ENCODE measurements around the gene ZNF470.

DNA sequence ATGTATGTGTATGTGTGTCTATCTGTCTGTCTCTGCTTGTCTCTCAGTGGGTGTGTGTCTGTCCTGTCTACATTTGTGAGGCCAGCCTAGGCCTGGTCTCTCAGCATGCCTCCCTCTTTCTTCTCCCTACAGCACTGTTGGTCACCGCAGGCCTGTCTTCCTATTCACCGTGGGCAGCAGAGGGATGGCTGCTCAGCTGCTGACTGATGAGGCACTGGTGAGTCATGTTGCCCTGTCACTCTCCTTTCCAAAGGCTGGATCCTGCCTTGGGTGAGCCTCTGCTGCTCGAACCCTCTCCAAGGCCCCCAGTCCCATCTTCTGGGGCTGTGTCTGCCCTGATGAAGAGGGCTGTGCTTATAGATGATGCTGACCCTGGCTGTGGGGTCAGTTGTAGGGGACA, 34.1 kb downstream of the ZNF470 start:
- TF ChIP-seq, protein P1, sequence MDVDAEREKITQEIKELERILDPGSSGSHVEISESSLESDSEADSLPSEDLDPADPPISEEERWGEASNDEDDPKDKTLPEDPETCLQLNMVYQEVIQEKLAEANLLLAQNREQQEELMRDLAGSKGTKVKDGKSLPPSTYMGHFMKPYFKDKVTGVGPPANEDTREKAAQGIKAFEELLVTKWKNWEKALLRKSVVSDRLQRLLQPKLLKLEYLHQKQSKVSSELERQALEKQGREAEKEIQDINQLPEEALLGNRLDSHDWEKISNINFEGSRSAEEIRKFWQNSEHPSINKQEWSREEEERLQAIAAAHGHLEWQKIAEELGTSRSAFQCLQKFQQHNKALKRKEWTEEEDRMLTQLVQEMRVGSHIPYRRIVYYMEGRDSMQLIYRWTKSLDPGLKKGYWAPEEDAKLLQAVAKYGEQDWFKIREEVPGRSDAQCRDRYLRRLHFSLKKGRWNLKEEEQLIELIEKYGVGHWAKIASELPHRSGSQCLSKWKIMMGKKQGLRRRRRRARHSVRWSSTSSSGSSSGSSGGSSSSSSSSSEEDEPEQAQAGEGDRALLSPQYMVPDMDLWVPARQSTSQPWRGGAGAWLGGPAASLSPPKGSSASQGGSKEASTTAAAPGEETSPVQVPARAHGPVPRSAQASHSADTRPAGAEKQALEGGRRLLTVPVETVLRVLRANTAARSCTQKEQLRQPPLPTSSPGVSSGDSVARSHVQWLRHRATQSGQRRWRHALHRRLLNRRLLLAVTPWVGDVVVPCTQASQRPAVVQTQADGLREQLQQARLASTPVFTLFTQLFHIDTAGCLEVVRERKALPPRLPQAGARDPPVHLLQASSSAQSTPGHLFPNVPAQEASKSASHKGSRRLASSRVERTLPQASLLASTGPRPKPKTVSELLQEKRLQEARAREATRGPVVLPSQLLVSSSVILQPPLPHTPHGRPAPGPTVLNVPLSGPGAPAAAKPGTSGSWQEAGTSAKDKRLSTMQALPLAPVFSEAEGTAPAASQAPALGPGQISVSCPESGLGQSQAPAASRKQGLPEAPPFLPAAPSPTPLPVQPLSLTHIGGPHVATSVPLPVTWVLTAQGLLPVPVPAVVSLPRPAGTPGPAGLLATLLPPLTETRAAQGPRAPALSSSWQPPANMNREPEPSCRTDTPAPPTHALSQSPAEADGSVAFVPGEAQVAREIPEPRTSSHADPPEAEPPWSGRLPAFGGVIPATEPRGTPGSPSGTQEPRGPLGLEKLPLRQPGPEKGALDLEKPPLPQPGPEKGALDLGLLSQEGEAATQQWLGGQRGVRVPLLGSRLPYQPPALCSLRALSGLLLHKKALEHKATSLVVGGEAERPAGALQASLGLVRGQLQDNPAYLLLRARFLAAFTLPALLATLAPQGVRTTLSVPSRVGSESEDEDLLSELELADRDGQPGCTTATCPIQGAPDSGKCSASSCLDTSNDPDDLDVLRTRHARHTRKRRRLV (CRISPR knock-in tag; IDR thresholded peaks at IDR 0.05), result no peak
- TF ChIP-seq, protein P2, sequence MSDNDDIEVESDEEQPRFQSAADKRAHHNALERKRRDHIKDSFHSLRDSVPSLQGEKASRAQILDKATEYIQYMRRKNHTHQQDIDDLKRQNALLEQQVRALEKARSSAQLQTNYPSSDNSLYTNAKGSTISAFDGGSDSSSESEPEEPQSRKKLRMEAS (IDR thresholded peaks at IDR 0.05), result no peak
- no peak for TF ChIP-seq ARNT (IDR thresholded peaks at IDR 0.05)
- TF ChIP-seq ZNF430 (CRISPR knock-in tag; IDR thresholded peaks at IDR 0.05), result no peak
- TF ChIP-seq, protein P3, sequence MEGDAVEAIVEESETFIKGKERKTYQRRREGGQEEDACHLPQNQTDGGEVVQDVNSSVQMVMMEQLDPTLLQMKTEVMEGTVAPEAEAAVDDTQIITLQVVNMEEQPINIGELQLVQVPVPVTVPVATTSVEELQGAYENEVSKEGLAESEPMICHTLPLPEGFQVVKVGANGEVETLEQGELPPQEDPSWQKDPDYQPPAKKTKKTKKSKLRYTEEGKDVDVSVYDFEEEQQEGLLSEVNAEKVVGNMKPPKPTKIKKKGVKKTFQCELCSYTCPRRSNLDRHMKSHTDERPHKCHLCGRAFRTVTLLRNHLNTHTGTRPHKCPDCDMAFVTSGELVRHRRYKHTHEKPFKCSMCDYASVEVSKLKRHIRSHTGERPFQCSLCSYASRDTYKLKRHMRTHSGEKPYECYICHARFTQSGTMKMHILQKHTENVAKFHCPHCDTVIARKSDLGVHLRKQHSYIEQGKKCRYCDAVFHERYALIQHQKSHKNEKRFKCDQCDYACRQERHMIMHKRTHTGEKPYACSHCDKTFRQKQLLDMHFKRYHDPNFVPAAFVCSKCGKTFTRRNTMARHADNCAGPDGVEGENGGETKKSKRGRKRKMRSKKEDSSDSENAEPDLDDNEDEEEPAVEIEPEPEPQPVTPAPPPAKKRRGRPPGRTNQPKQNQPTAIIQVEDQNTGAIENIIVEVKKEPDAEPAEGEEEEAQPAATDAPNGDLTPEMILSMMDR (CRISPR knock-in tag; IDR thresholded peaks at IDR 0.05), result no peak
